Calu3 (cell line): ENCODE measurements around the gene SPG11. TPM values are rescaled to one million over a fixed set of nuclear protein-coding genes. Genes with fewer than 3 reads are reported as not detected.

ENCODE experiments used
- BruUV-seq: library from RNA; stranded (reverse); fragments of 400-500 nt; replicated peaks from 2 replicates; lab custom pipeline; 2021; lab: Mats Ljungman, UMichigan
- CTCF ChIA-PET: fragments of 300-600 bp; sonication (Branson Sonifier 250); formaldehyde crosslinking; loops from one replicate; lab custom pipeline; 2022; ENCODE audit warnings: antibody characterized with exemption; lab: Charles Lee
- DNase-seq: peaks from one replicate; pipeline ENCODE4 v3.0.0; 2022
- H3K27ac Mint-ChIP-seq: one replicate; pipeline ENCODE4 v1.8.0; 2022; ENCODE audit warnings: mixed read lengths; ENCODE audit not compliant: unreplicated experiment
- H3K27me3 Mint-ChIP-seq: one replicate; pipeline ENCODE4 v1.8.0; 2022; ENCODE audit warnings: mixed read lengths; ENCODE audit not compliant: unreplicated experiment
- H3K36me3 Mint-ChIP-seq: one replicate; pipeline ENCODE4 v1.8.0; 2022; ENCODE audit warnings: mild to moderate bottlenecking, moderate library complexity, mixed read lengths; ENCODE audit not compliant: insufficient read depth, unreplicated experiment
- H3K4me1 Mint-ChIP-seq: one replicate; pipeline ENCODE4 v1.8.0; 2022; ENCODE audit warnings: mild to moderate bottlenecking, low read depth, mixed read lengths; ENCODE audit not compliant: unreplicated experiment
- H3K4me3 Mint-ChIP-seq: one replicate; pipeline ENCODE4 v1.8.0; 2022; ENCODE audit warnings: mild to moderate bottlenecking, low read depth, moderate library complexity, mixed read lengths; ENCODE audit not compliant: unreplicated experiment
- H3K9me3 Mint-ChIP-seq: one replicate; pipeline ENCODE4 v1.8.0; 2022; ENCODE audit warnings: low read depth, mixed read lengths; ENCODE audit not compliant: unreplicated experiment
- CTCF ChIP-seq: fragments of 200-600 bp; IDR thresholded peaks from one replicate; pipeline ENCODE4 v1.8.0; 2022; ENCODE audit warnings: antibody characterized with exemption; ENCODE audit not compliant: unreplicated experiment
- intact Hi-C: fragments of 100-400 bp; cut with micrococcal nuclease; formaldehyde crosslinking; loops from one replicate; pipeline ENCODE4 v1.10.0; 2022; ENCODE audit not compliant: unreplicated experiment
- total RNA-seq: library from RNA; stranded (reverse); gene quantifications from 2 replicates; pipeline ENCODE4 v1.2.3, GENCODE V29; 2022

SPG11 gene
- total RNA-seq, 1 experiment from 2014 or later = 36.6 TPM

- CTCF ChIA-PET = no interaction called here
- no peaks in the 10 kb centered on the region for H3K27me3 Mint-ChIP-seq
These were observed 72.1 kb downstream of the SPG11 start for GRCh38 chr15:44591326-44591725.

GRCh38 chr15:44588541-44588940 lies 74.9 kb downstream of the SPG11 start:
- peaks cover 6% of the 10 kb centered on the region for H3K36me3 Mint-ChIP-seq
- intact Hi-C loops = no loop called here
- no peak overlapping the region for H3K27ac Mint-ChIP-seq
- no peaks in the 10 kb centered on the region for H3K4me1 Mint-ChIP-seq
- no peak for TF ChIP-seq CTCF
- H3K27me3 Mint-ChIP-seq = no peaks in the 10 kb centered on the region
- BruUV-seq = no TSS peak
- no peak for DNase-seq
- H3K4me3 Mint-ChIP-seq = no peak overlapping the region
- CTCF ChIA-PET = no interaction called here
- H3K9me3 Mint-ChIP-seq = no peaks in the 10 kb centered on the region

More at GRCh38 chr15:44591326-44591725, 72.1 kb downstream of the SPG11 start:
- intact Hi-C loops = no loop called here
- no TSS peak for BruUV-seq
- no peaks in the 10 kb centered on the region for H3K36me3 Mint-ChIP-seq
- TF ChIP-seq CTCF = no peak
- no peak overlapping the region for H3K27ac Mint-ChIP-seq
- H3K9me3 Mint-ChIP-seq = no peaks in the 10 kb centered on the region
- DNase-seq = peak; percentile 2
- no peak overlapping the region for H3K4me3 Mint-ChIP-seq
- H3K4me1 Mint-ChIP-seq = no peaks in the 10 kb centered on the region

GRCh38 chr15:44585633-44586032 lies 77.8 kb downstream of the SPG11 start:
- Mint-ChIP-seq H3K9me3 (no peaks in the 10 kb centered on the region), H3K27ac (no peak overlapping the region), H3K27me3 (no peaks in the 10 kb centered on the region), H3K4me1 (no peaks in the 10 kb centered on the region), H3K36me3 (peaks cover 13% of the 10 kb centered on the region), H3K4me3 (no peak overlapping the region)
- no peak for TF ChIP-seq CTCF
- no peak for DNase-seq
- BruUV-seq = no TSS peak
- intact Hi-C loops = loop anchor here (2.0 kb wide), 1 partner anchor 153 kb away; no protein-coding TSS in a partner anchor
- CTCF ChIA-PET = interaction anchor here (0.6 kb wide), 1 partner anchor 194 kb away, joined by 3 read pairs; no protein-coding TSS in a partner anchor

GRCh38 chr15:44584162-44584749 lies 79.2 kb downstream of the SPG11 start:
- Mint-ChIP-seq H3K36me3 (peaks cover 13% of the 10 kb centered on the region), H3K27me3 (no peaks in the 10 kb centered on the region), H3K4me1 (no peaks in the 10 kb centered on the region), H3K9me3 (no peaks in the 10 kb centered on the region), H3K4me3 (no peak overlapping the region), H3K27ac (no peak overlapping the region)
- peak; percentile 56 for DNase-seq
- no TSS peak for BruUV-seq
- CTCF ChIA-PET = interaction anchor here (0.8 to 1.1 kb wide), 2 partner anchors 8 to 153 kb away, joined by 4 to 6 read pairs; no protein-coding TSS in a partner anchor
- intact Hi-C loops = loop anchor here (2.0 kb wide), 1 partner anchor 155 kb away; no protein-coding TSS in a partner anchor
- TF ChIP-seq CTCF = no peak
